Stomach (tissue), 9 donors: ENCODE measurements around the gene RACGAP1. TPM values are rescaled to one million over a fixed set of nuclear protein-coding genes. Genes with fewer than 3 reads are reported as not detected.

Experiments
- DNase-seq, 2 donors: peaks; one replicate each; pipeline versions ENCODE4 v3.0.0 to v3.0.0-alpha.2; 2013 to 2019
- H3K27ac ChIP-seq, 5 donors: fragments of 200-600 bp in 4 of 5; sonication (generic) in 4 of 5; one replicate each; pipeline ENCODE4 v1.5.1; 2013 to 2019; ENCODE audit warnings: mild to moderate bottlenecking in 1 of 5, moderate library complexity in 1 of 5
- H3K27me3 ChIP-seq, 3 donors: fragments of 200-600 bp; sonication (generic); one replicate each; pipeline ENCODE4 v1.5.1; 2017 to 2019; ENCODE audit warnings: mixed run types in 1 of 3
- H3K36me3 ChIP-seq, 4 donors: fragments of 200-600 bp; sonication (generic); 1 replicate in 3 of 4; 2 replicates in 1 of 4; pipeline ENCODE4 v1.5.1; 2016 to 2019
- H3K4me1 ChIP-seq, 4 donors: fragments of 200-600 bp; sonication (generic); one replicate each; pipeline ENCODE4 v1.5.1; 2016 to 2019
- H3K4me3 ChIP-seq, 4 donors: fragments of 200-600 bp; sonication (generic) in 3 of 4; one replicate each; pipeline ENCODE4 v1.5.1; 2016 to 2019; ENCODE audit warnings: mild to moderate bottlenecking in 1 of 4
- H3K9me3 ChIP-seq, 4 donors: fragments of 200-600 bp; sonication (generic); one replicate each; pipeline ENCODE4 v1.5.1; 2016 to 2019
- EP300 ChIP-seq: sonication (generic); formaldehyde crosslinking; IDR thresholded peaks from one replicate; pipeline ENCODE4 v1.6.1; 2017; ENCODE audit warnings: antibody characterized with exemption
- POLR2A ChIP-seq, 4 donors: fragments of 450-650 bp; IDR thresholded peaks; one replicate each; pipeline ENCODE4 v1.6.1; 2016; ENCODE audit warnings: antibody characterized with exemption in 4 of 4, control low read depth in 2 of 4, mild to moderate bottlenecking in 1 of 4, moderate library complexity in 1 of 4
- POLR2AphosphoS5 ChIP-seq, 3 donors: sonication (generic); formaldehyde crosslinking; IDR thresholded peaks; one replicate each; pipeline ENCODE4 v1.6.1; 2016; ENCODE audit warnings: antibody characterized with exemption in 3 of 3
- WGBS, 5 donors: extraction: QIAGEN DNeasy Blood & Tissue Kit in 3 of 5; methylation state at CpG; one replicate each; pipeline versions ENCODE4 v1.1.5 to v1.1.7; 2013 to 2018; 5-methylcytosine and 5-hydroxymethylcytosine counted together
- intact Hi-C: fragments of 100-400 bp; cut with DNase I; formaldehyde crosslinking; loops from one replicate; pipeline ENCODE4 v1.15.1; 2023; ENCODE audit warnings: low total_unique reads
- polyA plus RNA-seq, 3 donors: library from polyadenylated mRNA; stranded (reverse); fragments of 200-250 nt; gene quantifications; one replicate each; pipeline ENCODE4 v1.2.3, GENCODE V29; 2013
- total RNA-seq, 5 donors: library from RNA; depleted of rRNA; stranded (reverse); fragments of >200 nt; gene quantifications; one replicate each; pipeline versions ENCODE4 v1.1.0 to v1.2.3, GENCODE V29; 2014 to 2016
- TF ChIP-seq, protein P1 (sequence below), 7 experiments: fragments of 450-650 bp in 4 of 7; fragments of 200-600 bp in 3 of 7; sonication (generic) in 3 of 7; IDR thresholded peaks; one replicate each; pipeline ENCODE4 v1.5.1; 2016 to 2019; ENCODE audit warnings: antibody characterized with exemption in 7 of 7, control low read depth in 2 of 7, mild to moderate bottlenecking in 1 of 7
- donor health status: healthy with polysubstance abuse.
- donor health status: Bipolar disorder and iron deficiency.
- donor health status: healthy.

The RACGAP1 gene
- total and polyA plus RNA-seq, 8 donors, result 7.9 to 36.7 (median 12.7) TPM

DNA sequence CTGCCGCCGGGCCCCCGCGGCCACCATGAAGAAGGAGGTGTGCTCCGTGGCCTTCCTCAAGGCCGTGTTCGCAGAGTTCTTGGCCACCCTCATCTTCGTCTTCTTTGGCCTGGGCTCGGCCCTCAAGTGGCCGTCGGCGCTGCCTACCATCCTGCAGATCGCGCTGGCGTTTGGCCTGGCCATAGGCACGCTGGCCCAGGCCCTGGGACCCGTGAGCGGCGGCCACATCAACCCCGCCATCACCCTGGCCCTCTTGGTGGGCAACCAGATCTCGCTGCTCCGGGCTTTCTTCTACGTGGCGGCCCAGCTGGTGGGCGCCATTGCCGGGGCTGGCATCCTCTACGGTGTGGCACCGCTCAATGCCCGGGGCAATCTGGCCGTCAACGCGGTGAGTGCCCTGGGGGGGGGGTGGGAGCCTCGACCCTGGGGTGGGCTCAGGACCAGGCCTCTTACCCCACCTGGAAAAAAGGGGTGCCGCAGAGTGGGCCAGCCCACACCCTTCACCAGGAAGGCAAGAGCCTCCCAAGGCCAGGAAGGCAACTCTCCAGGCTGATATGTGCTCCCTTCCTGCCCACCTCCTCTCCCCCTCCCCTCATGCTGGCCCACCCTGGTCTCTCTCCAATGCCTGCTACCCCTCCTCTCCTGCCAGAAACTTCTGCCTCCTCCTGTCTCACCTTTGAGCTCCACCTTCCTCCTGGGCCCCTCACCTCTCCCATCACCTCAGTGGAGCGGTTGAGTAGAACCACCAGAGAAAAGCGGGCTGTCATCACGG lies 63.1 kb downstream of the RACGAP1 start:
- intact Hi-C loops, result no loop called here
- Histone ChIP-seq H3K4me3 (peak overlapping the region in 2 of 4 donors; percentile 18 to 24), H3K9me3 (no peaks in the 10 kb centered on the region), H3K27ac (peak overlapping the region; percentile 44 to 82 (median 70)), H3K4me1 (peaks cover 26 to 56% (median 49%) of the 10 kb centered on the region in 4 donors), H3K27me3 (peaks cover 0 to 68% (median 26%) of the 10 kb centered on the region in 3 donors), H3K36me3 (no peaks in the 10 kb centered on the region)
- TF ChIP-seq POLR2AphosphoS5 (IDR thresholded peaks at IDR 0.05), result no peak
- TF ChIP-seq, protein P1, sequence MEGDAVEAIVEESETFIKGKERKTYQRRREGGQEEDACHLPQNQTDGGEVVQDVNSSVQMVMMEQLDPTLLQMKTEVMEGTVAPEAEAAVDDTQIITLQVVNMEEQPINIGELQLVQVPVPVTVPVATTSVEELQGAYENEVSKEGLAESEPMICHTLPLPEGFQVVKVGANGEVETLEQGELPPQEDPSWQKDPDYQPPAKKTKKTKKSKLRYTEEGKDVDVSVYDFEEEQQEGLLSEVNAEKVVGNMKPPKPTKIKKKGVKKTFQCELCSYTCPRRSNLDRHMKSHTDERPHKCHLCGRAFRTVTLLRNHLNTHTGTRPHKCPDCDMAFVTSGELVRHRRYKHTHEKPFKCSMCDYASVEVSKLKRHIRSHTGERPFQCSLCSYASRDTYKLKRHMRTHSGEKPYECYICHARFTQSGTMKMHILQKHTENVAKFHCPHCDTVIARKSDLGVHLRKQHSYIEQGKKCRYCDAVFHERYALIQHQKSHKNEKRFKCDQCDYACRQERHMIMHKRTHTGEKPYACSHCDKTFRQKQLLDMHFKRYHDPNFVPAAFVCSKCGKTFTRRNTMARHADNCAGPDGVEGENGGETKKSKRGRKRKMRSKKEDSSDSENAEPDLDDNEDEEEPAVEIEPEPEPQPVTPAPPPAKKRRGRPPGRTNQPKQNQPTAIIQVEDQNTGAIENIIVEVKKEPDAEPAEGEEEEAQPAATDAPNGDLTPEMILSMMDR (IDR thresholded peaks at IDR 0.05), result no peak
- TF ChIP-seq EP300, result no peak
- TF ChIP-seq POLR2A (IDR thresholded peaks at IDR 0.05), result no peak
- 46 to 83% (median 57%) methylated on average over 19 to 37 of the region's 37 CpGs for WGBS, 5 donors
- DNase-seq, result no peak

DNA sequence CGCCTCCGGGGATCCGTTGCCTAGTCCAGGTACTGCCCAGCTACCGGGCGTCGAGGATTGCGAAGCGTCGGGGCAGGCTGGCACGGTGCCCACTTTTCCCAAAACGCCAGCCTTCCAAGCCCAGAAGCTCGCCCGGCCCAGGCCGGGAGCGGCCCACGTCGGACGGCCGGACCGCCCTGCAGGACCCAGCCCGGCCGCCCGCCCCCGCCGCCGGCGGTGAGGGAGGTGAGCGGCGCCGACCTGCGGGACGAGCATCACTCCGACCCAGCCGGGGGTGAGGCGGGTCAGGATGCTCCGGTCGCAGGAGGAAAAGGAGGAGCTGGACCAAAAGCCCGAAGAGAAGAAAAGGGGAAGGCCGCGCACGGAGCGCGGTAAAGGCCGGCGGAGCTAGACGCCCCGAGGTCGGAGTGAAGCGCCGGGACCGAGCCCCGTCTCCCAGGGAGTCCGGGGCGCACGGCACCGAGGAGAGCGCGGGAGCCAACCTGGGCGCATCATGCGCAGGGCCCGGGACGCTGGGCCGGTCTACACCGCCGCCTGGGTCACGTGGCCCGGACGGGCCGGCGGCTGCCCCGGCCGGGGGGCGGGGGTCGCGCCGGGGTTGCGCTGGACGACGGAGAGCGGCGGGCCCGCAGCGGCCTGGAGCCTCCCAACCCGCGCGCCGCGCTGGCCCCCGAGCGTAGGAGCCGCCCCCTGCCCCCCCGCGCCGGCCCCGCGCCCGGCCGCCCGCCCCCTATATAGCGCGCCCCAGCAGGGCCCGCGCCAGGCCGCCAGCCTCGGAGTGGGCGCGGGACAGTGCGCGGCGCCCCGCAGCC lies 64.0 kb downstream of the RACGAP1 start, which contains the start of gene AQP5:
Gene AQP5, plus strand, starts transcription at position 762 of the 812 bp plus-strand sequence. CDS start 146 bp downstream, outside the sequence.
- peaks cover 0 to 77% (median 26%) of the 10 kb centered on the region in 3 donors for H3K27me3 ChIP-seq
- TF ChIP-seq POLR2A (IDR thresholded peaks at IDR 0.05), result no peak
- TF ChIP-seq, protein P1 (IDR thresholded peaks at IDR 0.05), result no peak
- TF ChIP-seq POLR2AphosphoS5 (IDR thresholded peaks at IDR 0.05), result no peak
- no peak for TF ChIP-seq EP300
- peaks cover 25 to 49% (median 42%) of the 10 kb centered on the region in 4 donors for H3K4me1 ChIP-seq
- DNase-seq, result peak; percentile 34 to 55
- peak within 1 kb of the TSS; percentile 44 to 82 (median 70) for H3K27ac ChIP-seq
- 2 to 20% (median 3%) methylated on average over 1 to 107 of the region's 111 CpGs for WGBS, 5 donors
- no peaks in the 10 kb centered on the region for H3K9me3 ChIP-seq
- peak within 1 kb of the TSS; percentile 35 to 51 (median 44) for H3K4me3 ChIP-seq
- intact Hi-C loops, result no loop called here
- no peaks in the 10 kb centered on the region for H3K36me3 ChIP-seq

DNA sequence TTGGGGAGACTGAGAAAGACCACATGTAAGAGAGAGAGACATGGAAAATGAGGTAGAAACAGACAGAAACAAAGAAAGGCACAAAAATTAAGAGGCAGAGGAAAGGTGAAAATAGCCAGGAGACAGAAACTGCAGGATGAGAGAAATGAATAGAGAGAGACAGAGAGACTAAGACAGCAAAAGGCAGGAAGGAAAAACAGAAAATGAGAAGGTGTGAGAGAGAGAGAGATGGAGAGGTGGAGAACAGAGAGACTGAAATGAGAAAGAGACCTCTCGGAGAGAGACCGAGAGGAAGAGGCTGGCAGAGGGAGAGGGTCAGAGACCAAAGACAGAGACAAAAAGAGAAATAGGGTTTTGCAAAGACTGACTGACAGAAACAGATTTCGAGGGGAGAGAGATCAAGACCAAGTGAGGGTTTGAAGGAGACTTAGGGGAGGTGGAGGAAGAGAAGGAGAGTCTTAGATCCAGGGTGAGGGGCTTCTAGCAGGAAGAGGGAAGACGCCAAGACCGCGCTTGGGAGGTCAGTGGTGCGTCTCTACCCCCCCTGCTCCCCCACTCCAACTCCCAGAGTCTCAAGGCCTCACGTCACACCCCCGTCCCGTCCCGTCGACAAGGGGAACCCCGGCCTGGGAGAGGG lies 64.7 kb downstream of the RACGAP1 start:
- TF ChIP-seq EP300 (no peak), POLR2AphosphoS5 (IDR thresholded peaks at IDR 0.05) (no peak), POLR2A (IDR thresholded peaks at IDR 0.05) (no peak)
- TF ChIP-seq, protein P1 (IDR thresholded peaks at IDR 0.05), result no peak
- WGBS, 5 donors, result 22 to 47% (median 36%) methylated on average over 7 to 13 of the region's 13 CpGs
- H3K4me3 ChIP-seq, result peak overlapping the region; percentile 35 to 51 (median 44)

More for the DNA sequence above, 64.7 kb downstream of the RACGAP1 start:
- peak overlapping the region; percentile 37 to 78 (median 57) for H3K27ac ChIP-seq
- intact Hi-C loops, result no loop called here
- DNase-seq, result no peak
- no peaks in the 10 kb centered on the region for H3K9me3 ChIP-seq
- no peaks in the 10 kb centered on the region for H3K36me3 ChIP-seq
- H3K4me1 ChIP-seq, result peaks cover 25 to 56% (median 43%) of the 10 kb centered on the region in 4 donors
- H3K27me3 ChIP-seq, result peaks cover 0 to 84% (median 28%) of the 10 kb centered on the region in 3 donors
